K562 (cell line): ENCODE data around the gene ATP6V0A1. TPM values are rescaled to one million over a fixed set of nuclear protein-coding genes. Genes with fewer than 3 reads are reported as not detected.

Experiments
- HCFC1 ChIP-seq: IDR thresholded peaks from 2 replicates; pipeline ENCODE4 v1.6.1; 2012; ENCODE audit warnings: low read depth, low read length, improper control_type of control experiment
- HDAC6 ChIP-seq: IDR thresholded peaks from 2 replicates; pipeline ENCODE4 v1.6.1; 2012; ENCODE audit warnings: low read depth, mild to moderate bottlenecking, control low read depth, inconsistent platforms, low read length, moderate library complexity
- HOXB6 ChIP-seq: fragments of 250-450 bp; sonication (Bioruptor Pico); IDR thresholded peaks from 2 replicates; pipeline ENCODE4 v1.5.1; 2022; ENCODE audit warnings: mild to moderate bottlenecking, borderline replicate concordance
- NRF1 ChIP-seq, 2 experiments: fragments of 450-650 bp; IDR thresholded peaks in 1 of 2; conservative IDR thresholded peaks in 1 of 2; 2 replicates each; pipeline ENCODE4 v1.6.1; 2014; ENCODE audit warnings: mild to moderate bottlenecking in 2 of 2
- NUFIP1 ChIP-seq: fragments of 450-650 bp; IDR thresholded peaks from 2 replicates; pipeline ENCODE4 v1.6.1; 2018; ENCODE audit not compliant: partially characterized antibody
- PHF21A ChIP-seq: fragments of 450-650 bp; IDR thresholded peaks from 2 replicates; pipeline ENCODE4 v1.6.1; 2017; ENCODE audit warnings: low read depth, borderline replicate concordance
- POLR3G ChIP-seq: IDR thresholded peaks from 2 replicates; pipeline ENCODE4 v1.6.1; 2011; ENCODE audit not compliant: insufficient read length, insufficient replicate concordance; ENCODE audit errors: extremely low read depth
- SMAD4 ChIP-seq: fragments of 250-450 bp; sonication (Bioruptor Pico); conservative IDR thresholded peaks from 2 replicates; pipeline ENCODE4 v1.8.0; 2021; ENCODE audit warnings: inconsistent platforms, mild to moderate bottlenecking, moderate library complexity
- polyA plus RNA-seq, 8 experiments: library from polyadenylated mRNA; depleted of rRNA in 4 of 8; stranded (reverse) in 5 of 8; unstranded in 3 of 8; fragments of >200 nt; fragmentation: Nextera tagmentation in 2 of 8; fragmentation: Illumina TruSeq in 1 of 8; extraction: Ambion mirVana in 2 of 8; extraction: Trizol in 1 of 8; gene quantifications; 2 replicates each; pipeline versions ENCODE4 v1.2.1 to v1.2.3, GENCODE V29; 2011 to 2014; ENCODE audit warnings: inconsistent platforms in 1 of 8, missing spikeins in 1 of 8
- total RNA-seq, 7 experiments: library from RNA; depleted of rRNA in 6 of 7; stranded (reverse); fragments of >200 nt in 6 of 7; fragmentation: Illumina TruSeq in 2 of 7; extraction: Trizol in 2 of 7; gene quantifications; 2 replicates each; pipeline versions ENCODE4 v1.2.1 to v1.2.3, GENCODE V29; 2011 to 2021; ENCODE audit warnings: low replicate concordance in 1 of 7
- TF ChIP-seq, protein P1 (sequence below): fragments of 200-600 bp; sonication (generic); IDR thresholded peaks from one replicate; pipeline ENCODE4 v1.6.1; 2012; ENCODE audit warnings: mild to moderate bottlenecking, low read depth, low read length, inconsistent platforms
- TF ChIP-seq, protein P2 (sequence below): fragments of 250-450 bp; sonication (Bioruptor Pico); IDR thresholded peaks from 2 replicates; pipeline ENCODE4 v1.8.0; 2021; ENCODE audit warnings: moderate library complexity, mild to moderate bottlenecking, inconsistent platforms
- TF ChIP-seq, protein P3 (sequence below): fragments of 250-450 bp; sonication (Bioruptor Pico); IDR thresholded peaks from 2 replicates; pipeline ENCODE4 v1.5.0; 2021
- TF ChIP-seq, protein P4 (sequence below): fragments of 250-450 bp; sonication (Bioruptor Pico); IDR thresholded peaks from 2 replicates; pipeline ENCODE4 v1.8.0; 2021; ENCODE audit warnings: borderline replicate concordance, mild to moderate bottlenecking, moderate library complexity; ENCODE audit not compliant: poor library complexity, severe bottlenecking

Gene ATP6V0A1
- total and polyA plus RNA-seq, 9 of the 15 experiments (the other 6 are each of a cell fraction or from before 2014, with no cell fraction given), result 11.8 to 158 (median 75.5) TPM

DNA sequence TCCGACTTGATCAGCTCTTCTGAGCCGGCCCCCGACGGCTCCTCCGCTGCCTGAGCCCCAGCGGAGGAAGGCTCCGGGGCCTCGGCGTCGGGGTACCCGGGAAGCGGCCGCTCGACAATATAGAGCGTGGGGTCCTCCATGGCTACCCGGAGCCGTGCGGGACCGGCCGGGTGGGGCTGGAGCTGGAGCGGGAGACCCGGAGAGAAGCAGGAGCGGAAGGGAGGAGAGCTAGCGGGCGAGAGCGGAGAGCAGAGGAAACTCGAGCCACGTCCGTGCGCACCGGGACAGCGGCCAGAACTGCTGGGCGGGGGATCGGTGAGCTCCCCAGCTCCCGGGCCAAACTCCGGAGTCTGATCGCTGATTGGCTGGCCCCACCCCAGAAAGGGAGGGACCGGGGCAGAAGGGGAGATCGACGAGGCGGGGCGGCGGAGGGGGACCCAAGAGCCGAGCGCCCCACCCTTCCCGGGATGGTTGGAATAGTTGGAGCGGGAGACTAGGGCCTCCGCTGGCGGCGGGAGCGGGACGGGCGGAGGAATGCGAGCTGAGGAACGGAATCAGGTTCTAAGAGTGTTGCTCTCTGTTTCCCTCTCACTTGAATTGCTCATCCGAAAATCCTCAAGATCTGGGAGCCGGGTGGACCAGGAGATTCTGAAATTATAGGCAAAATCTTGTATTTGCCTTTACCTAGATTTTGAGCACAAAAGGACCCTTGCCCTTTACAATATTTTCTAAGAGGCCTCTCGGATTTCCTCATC lies 35.5 kb upstream of the ATP6V0A1 start, which contains the start of gene CAVIN1 (continued):
- TF ChIP-seq, protein P1, sequence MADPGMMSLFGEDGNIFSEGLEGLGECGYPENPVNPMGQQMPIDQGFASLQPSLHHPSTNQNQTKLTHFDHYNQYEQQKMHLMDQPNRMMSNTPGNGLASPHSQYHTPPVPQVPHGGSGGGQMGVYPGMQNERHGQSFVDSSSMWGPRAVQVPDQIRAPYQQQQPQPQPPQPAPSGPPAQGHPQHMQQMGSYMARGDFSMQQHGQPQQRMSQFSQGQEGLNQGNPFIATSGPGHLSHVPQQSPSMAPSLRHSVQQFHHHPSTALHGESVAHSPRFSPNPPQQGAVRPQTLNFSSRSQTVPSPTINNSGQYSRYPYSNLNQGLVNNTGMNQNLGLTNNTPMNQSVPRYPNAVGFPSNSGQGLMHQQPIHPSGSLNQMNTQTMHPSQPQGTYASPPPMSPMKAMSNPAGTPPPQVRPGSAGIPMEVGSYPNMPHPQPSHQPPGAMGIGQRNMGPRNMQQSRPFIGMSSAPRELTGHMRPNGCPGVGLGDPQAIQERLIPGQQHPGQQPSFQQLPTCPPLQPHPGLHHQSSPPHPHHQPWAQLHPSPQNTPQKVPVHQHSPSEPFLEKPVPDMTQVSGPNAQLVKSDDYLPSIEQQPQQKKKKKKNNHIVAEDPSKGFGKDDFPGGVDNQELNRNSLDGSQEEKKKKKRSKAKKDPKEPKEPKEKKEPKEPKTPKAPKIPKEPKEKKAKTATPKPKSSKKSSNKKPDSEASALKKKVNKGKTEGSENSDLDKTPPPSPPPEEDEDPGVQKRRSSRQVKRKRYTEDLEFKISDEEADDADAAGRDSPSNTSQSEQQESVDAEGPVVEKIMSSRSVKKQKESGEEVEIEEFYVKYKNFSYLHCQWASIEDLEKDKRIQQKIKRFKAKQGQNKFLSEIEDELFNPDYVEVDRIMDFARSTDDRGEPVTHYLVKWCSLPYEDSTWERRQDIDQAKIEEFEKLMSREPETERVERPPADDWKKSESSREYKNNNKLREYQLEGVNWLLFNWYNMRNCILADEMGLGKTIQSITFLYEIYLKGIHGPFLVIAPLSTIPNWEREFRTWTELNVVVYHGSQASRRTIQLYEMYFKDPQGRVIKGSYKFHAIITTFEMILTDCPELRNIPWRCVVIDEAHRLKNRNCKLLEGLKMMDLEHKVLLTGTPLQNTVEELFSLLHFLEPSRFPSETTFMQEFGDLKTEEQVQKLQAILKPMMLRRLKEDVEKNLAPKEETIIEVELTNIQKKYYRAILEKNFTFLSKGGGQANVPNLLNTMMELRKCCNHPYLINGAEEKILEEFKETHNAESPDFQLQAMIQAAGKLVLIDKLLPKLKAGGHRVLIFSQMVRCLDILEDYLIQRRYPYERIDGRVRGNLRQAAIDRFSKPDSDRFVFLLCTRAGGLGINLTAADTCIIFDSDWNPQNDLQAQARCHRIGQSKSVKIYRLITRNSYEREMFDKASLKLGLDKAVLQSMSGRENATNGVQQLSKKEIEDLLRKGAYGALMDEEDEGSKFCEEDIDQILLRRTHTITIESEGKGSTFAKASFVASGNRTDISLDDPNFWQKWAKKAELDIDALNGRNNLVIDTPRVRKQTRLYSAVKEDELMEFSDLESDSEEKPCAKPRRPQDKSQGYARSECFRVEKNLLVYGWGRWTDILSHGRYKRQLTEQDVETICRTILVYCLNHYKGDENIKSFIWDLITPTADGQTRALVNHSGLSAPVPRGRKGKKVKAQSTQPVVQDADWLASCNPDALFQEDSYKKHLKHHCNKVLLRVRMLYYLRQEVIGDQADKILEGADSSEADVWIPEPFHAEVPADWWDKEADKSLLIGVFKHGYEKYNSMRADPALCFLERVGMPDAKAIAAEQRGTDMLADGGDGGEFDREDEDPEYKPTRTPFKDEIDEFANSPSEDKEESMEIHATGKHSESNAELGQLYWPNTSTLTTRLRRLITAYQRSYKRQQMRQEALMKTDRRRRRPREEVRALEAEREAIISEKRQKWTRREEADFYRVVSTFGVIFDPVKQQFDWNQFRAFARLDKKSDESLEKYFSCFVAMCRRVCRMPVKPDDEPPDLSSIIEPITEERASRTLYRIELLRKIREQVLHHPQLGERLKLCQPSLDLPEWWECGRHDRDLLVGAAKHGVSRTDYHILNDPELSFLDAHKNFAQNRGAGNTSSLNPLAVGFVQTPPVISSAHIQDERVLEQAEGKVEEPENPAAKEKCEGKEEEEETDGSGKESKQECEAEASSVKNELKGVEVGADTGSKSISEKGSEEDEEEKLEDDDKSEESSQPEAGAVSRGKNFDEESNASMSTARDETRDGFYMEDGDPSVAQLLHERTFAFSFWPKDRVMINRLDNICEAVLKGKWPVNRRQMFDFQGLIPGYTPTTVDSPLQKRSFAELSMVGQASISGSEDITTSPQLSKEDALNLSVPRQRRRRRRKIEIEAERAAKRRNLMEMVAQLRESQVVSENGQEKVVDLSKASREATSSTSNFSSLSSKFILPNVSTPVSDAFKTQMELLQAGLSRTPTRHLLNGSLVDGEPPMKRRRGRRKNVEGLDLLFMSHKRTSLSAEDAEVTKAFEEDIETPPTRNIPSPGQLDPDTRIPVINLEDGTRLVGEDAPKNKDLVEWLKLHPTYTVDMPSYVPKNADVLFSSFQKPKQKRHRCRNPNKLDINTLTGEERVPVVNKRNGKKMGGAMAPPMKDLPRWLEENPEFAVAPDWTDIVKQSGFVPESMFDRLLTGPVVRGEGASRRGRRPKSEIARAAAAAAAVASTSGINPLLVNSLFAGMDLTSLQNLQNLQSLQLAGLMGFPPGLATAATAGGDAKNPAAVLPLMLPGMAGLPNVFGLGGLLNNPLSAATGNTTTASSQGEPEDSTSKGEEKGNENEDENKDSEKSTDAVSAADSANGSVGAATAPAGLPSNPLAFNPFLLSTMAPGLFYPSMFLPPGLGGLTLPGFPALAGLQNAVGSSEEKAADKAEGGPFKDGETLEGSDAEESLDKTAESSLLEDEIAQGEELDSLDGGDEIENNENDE, result no peak
- TF ChIP-seq PHF21A, result no peak
- no peak for TF ChIP-seq HCFC1
- no peak for TF ChIP-seq NUFIP1
- no peak for TF ChIP-seq HOXB6 (CRISPR knock-in tag)
- TF ChIP-seq HDAC6, result no peak
- TF ChIP-seq POLR3G, result no peak
- TF ChIP-seq, protein P2, sequence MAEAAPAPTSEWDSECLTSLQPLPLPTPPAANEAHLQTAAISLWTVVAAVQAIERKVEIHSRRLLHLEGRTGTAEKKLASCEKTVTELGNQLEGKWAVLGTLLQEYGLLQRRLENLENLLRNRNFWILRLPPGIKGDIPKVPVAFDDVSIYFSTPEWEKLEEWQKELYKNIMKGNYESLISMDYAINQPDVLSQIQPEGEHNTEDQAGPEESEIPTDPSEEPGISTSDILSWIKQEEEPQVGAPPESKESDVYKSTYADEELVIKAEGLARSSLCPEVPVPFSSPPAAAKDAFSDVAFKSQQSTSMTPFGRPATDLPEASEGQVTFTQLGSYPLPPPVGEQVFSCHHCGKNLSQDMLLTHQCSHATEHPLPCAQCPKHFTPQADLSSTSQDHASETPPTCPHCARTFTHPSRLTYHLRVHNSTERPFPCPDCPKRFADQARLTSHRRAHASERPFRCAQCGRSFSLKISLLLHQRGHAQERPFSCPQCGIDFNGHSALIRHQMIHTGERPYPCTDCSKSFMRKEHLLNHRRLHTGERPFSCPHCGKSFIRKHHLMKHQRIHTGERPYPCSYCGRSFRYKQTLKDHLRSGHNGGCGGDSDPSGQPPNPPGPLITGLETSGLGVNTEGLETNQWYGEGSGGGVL (CRISPR knock-in tag), result no peak
- TF ChIP-seq, protein P3, sequence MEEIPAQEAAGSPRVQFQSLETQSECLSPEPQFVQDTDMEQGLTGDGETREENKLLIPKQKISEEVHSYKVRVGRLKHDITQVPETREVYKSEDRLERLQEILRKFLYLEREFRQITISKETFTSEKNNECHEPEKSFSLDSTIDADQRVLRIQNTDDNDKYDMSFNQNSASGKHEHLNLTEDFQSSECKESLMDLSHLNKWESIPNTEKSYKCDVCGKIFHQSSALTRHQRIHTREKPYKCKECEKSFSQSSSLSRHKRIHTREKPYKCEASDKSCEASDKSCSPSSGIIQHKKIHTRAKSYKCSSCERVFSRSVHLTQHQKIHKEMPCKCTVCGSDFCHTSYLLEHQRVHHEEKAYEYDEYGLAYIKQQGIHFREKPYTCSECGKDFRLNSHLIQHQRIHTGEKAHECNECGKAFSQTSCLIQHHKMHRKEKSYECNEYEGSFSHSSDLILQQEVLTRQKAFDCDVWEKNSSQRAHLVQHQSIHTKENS (CRISPR knock-in tag), result no peak
- 0 out of 2 replicates have a peak, but pooled peaks have one; percentile 12 for TF ChIP-seq SMAD4 (CRISPR knock-in tag)
- peak; percentile 62 to 70 for TF ChIP-seq NRF1 (conservative IDR thresholded peaks at IDR 0.05 in 1 of 2, IDR thresholded peaks at IDR 0.05 in 1 of 2)
- TF ChIP-seq, protein P4, sequence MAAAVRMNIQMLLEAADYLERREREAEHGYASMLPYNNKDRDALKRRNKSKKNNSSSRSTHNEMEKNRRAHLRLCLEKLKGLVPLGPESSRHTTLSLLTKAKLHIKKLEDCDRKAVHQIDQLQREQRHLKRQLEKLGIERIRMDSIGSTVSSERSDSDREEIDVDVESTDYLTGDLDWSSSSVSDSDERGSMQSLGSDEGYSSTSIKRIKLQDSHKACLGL, result peak; percentile 2
